ENCODE measurements around the gene OTC. TPM values are rescaled to one million over a fixed set of nuclear protein-coding genes. Genes with fewer than 3 reads are reported as not detected.

OTC gene
- total RNA-seq, result not detected in 2 replicates

DNA sequence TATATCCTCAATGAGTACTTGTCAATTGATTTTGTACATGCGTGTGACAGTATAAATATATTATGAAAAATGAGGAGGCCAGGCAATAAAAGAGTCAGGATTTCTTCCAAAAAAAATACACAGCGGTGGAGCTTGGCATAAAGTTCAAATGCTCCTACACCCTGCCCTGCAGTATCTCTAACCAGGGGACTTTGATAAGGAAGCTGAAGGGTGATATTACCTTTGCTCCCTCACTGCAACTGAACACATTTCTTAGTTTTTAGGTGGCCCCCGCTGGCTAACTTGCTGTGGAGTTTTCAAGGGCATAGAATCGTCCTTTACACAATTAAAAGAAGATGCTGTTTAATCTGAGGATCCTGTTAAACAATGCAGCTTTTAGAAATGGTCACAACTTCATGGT, at the start of gene OTC:
OTC (plus strand) TSS at position 243 of the 400 bp plus-strand sequence; CDS start at position 336, 93 bp downstream.
- intact Hi-C loops (cut with micrococcal nuclease), result no loop called here

DNA sequence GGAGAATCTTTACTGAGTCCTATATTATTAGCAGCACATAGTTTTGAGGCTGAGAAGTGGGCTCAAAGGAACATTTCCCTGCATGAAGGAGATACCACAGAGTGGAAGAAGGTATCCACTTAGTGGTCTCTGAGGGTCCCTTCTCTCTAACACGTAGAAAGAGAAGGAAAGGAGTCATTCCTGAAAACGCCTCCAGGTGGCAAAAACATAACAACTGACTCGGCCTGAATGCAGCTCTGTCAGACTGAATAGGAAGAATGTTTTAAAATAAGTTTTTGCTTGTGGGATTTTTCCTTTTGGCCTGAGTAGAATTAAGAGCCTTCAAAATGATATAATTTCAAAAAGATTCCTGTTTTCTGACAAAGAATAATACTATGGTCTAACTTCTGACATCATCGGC, 48.4 kb upstream of the OTC start:
- intact Hi-C loops (cut with micrococcal nuclease), result no loop called here

DNA sequence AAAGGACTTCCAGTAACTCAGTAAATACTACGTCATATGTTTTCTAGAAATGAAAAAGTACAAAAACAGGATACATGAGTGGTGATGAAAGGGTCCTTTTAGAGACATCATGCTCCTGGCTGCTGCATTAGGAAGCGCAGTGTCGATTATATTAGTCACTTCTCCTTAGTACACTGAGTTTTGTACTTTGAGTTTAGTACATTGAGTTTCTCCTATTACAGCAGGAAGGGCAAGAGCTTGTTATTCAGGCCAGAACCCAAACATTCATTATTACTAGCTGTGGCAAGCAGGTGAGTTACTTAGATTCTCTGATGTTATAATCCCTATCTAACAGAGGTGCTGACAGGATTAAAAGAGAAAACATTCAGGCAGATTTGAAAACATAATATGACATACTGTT, 46.4 kb upstream of the OTC start:
- intact Hi-C loops (cut with micrococcal nuclease), result no loop called here

- intact Hi-C loops (cut with micrococcal nuclease), result no loop called here
These were observed 40.7 kb upstream of the OTC start for GRCh38 chrX:38311743-38312142.

GRCh38 chrX:38312436-38312835, 40.0 kb upstream of the OTC start:
- intact Hi-C loops (cut with micrococcal nuclease), result no loop called here

DNA sequence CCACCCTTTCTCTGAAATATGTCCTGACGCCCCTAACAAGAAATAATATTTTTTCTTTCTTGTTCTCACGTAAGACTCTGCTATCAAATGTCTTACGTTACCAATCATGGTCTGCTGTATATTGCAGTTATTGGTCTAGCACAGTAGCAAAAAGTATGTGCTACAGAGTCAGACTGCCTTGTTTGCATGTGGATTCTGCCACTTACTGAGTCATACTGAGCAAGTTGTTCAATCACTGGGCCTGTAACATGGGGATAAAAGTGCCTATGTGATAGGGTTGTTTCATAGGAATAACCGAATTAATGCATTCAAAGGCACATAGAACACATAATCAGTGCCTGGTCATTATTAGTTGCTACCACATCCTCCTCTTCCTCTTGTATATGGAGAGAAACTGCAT, 39.2 kb upstream of the OTC start:
- intact Hi-C loops (cut with micrococcal nuclease), result no loop called here

DNA sequence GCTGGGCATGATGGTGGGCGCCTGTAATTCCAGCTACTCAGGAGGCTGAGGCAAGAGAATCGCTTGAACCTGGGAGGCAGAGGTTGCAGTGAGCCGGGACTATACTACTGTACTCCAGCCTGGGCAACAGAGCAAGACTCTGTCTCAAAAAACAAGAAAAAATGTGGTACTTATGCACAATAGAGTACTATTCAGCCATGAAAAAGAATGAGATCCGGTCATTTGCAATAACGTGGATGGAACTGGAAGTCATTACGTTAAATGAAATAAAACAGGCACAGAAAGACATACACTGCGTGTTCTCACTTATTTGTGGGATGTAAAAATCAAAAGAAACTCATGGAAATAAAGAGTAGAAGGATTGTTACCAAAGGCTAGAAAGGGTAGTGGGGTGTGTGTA, 37.2 kb upstream of the OTC start:
- intact Hi-C loops (cut with micrococcal nuclease), result no loop called here

DNA sequence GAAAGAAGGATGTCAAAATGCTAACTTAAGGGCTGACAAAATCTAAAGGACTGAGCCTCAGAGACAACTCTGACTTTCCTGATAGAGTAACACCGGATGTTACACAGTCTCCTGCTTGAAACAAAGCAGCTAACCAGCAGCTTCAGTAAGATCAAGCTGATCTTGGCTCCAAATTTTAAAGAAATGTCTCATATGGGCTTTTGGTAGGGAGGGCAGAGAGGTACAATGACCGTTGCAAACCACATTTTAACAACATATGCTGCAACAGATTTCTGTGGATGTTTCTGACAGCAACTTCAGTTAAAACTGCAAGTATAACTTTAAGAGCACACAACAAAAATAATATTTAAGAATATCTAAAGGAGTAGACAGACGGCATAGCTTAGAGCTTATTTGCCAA, 34.2 kb upstream of the OTC start:
- intact Hi-C loops (cut with micrococcal nuclease), result no loop called here

- intact Hi-C loops (cut with micrococcal nuclease), result no loop called here
These were observed 33.8 kb upstream of the OTC start for GRCh38 chrX:38318606-38319005.

GRCh38 chrX:38320819-38321218, 31.6 kb upstream of the OTC start:
- intact Hi-C loops (cut with micrococcal nuclease), result loop anchor here (10.0 kb wide), 1 partner anchor 566 kb away; no protein-coding TSS in a partner anchor

DNA sequence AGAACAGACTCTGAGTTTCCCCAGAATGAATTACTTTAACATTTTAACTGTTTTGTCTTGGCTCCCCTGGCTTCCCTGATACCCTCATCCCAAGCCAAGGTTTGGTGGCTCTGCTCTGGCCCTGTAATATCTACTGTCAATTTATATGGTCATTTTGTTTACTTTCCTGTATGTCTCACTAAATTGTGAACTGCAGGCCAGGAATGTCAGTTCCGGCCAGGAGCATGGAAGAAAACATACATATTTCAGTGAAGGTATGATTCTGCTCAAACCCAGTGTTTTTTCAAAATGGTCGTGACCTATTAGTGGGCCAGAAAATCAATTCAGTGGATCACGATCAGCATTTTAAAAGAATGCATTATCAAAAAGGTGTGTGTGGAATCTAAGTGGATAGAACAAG, 26.3 kb upstream of the OTC start:
- intact Hi-C loops (cut with micrococcal nuclease), result loop anchor here (2.0 to 10.0 kb wide), 3 partner anchors 479 to 571 kb away; partner anchors contain the start of gene DYNLT3

- intact Hi-C loops (cut with micrococcal nuclease), result loop anchor here (1.0 to 10.0 kb wide), 4 partner anchors 401 to 572 kb away; partner anchors contain the start of gene DYNLT3
These were observed 25.2 kb upstream of the OTC start, which contains the start of gene RPGR for GRCh38 chrX:38327007-38327774. TSS of gene RPGR (minus strand) at chrX:38327509. CDS start at chrX:38327367, 142 bp downstream.

GRCh38 chrX:38327775-38328081, 24.7 kb upstream of the OTC start:
- intact Hi-C loops (cut with micrococcal nuclease), result loop anchor here (1.0 to 10.0 kb wide), 4 partner anchors 401 to 573 kb away; partner anchors contain the start of gene DYNLT3

GRCh38 chrX:38332505-38332904, 19.9 kb upstream of the OTC start:
- intact Hi-C loops (cut with micrococcal nuclease), result no loop called here

- intact Hi-C loops (cut with micrococcal nuclease), result no loop called here
These were observed 17.0 kb upstream of the OTC start for GRCh38 chrX:38335382-38335781.

DNA sequence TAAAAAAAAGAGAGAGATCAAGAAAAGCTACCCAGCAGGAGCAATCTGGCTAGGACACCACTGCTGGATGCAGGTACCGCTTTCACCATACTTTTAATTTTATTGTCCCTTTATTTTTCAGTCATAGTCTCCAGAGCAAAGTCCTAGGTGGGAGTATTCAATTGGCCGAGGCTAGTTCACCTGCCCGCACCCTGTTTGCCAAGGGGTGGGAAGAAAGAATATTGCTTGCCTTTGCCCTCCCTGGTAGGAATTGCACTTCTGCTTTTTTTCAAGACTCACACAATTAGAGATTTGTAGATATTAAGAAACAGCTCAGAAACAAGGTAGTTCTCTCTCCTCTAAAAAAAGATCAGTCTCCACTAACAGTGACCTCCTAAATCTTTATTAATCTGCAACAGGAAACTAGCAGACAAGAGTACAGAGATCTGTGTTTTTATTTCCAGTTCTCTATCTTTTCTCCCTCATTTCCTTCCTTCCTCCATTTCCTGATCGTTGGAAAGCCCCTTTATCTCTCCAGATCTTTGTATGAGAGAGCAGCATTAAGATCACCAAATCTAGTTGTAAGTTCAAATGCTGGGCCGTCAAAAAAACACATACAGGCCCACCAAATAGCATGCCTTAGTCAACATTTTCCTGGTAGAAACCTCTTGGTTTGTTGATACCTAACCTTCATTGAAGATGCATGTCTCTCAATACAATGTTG, 15.7 kb upstream of the OTC start:
- intact Hi-C loops (cut with micrococcal nuclease), result no loop called here

DNA sequence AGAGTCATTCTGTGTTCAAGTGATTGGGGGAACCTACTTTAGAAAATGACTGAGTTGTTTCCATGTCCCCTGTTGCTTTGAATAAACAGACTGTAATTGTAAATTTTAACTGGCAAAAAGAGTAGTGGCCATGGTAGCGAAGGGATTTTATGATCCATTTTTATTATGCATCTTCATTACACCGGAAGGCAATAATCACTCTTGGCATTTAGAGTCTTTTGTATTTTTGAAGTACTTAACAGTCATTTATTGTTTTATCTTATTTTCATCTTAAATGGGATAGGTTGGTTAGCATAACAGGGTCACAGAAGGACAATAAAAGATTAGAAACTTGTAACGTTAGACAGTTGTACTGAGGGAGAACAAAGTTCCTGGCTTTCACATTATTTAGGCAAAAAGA, 11.0 kb upstream of the OTC start:
- intact Hi-C loops (cut with micrococcal nuclease), result no loop called here

GRCh38 chrX:38342853-38343778, 9.3 kb upstream of the OTC start:
- intact Hi-C loops (cut with micrococcal nuclease), result no loop called here

- intact Hi-C loops (cut with micrococcal nuclease), result no loop called here
These were observed 6.3 kb upstream of the OTC start for GRCh38 chrX:38346150-38346549.

- intact Hi-C loops (cut with micrococcal nuclease), result no loop called here
These were observed 5.3 kb upstream of the OTC start for GRCh38 chrX:38347136-38347535.

DNA sequence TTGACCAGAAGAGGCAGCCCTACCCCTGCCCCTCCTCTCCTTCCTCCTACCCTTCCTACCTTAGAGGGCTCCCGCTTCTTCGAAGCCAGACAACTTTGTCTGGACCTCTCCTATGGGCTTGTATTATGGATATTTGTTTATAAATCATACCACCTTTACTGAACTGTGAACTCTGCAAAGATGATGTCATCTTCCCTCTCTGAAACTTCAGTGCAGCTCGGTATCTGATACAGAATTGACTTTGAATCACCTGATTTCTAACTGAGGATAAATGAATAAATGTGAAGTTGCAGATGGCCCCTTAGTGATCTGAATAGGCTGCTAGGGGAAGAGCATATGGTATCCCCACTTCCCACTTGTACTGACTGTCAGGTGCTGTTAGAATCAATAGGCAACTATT, 1.1 kb upstream of the OTC start:
- intact Hi-C loops (cut with micrococcal nuclease), result no loop called here

DNA sequence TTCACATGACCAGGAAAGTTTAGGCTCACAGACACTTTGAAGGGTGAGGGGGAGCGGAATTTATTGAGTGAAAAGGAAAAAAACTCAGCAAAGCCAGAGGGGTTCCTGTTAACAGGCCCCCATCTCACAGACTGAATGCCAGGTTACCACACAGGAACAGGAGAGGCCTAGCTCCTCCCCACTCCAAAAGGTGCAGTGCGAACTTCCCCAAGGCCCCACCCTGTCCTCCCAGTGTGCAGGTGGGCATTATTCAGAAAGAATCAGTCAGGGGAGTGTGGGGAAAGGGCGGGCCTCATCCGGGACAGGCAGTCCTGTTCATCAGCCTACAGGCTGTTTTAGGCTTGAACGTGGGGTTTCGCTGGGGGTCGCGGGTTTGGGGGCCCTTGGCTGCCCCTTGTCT, 4.0 kb downstream of the OTC start:
- intact Hi-C loops (cut with micrococcal nuclease), result no loop called here

Data from T-helper 2 cell treated with Interferon-gamma antibody and Interleukin-4, amounts not matched to agents 100 ng/mL and 5 ng/mL, for 36 hours (primary cell).